Right renal pelvis (tissue), 4 donors: ENCODE results near the gene PAK6. TPM values are rescaled to one million over a fixed set of nuclear protein-coding genes. Genes with fewer than 3 reads are reported as not detected.

ENCODE experiments used
- DNase-seq, 4 donors: peaks; one replicate each; pipeline ENCODE4 v3.0.0-alpha.2; 2013; ENCODE audit warnings: low read depth in 4 of 4, low spot score in 3 of 4, missing footprints in 1 of 4
- polyA plus RNA-seq, 4 donors: library from polyadenylated mRNA; unstranded; fragments of 120-200 nt; gene quantifications; one replicate each; pipeline ENCODE4 v1.2.1, GENCODE V29; 2013; ENCODE audit not compliant: insufficient read length in 4 of 4

The PAK6 gene
- 1 to 10 TPM; 6.3 to 6.7 (median 6.6) TPM for polyA plus RNA-seq

- DNase-seq, result peak in 1 of 4 donors; percentile 18
Measured at GRCh38 chr15:40238532-40239403, at the start of gene PAK6. Gene PAK6 (plus strand): TSS chr15:40239063. CDS start chr15:40264786, 25,723 bp downstream.

- DNase-seq, result no peak
Measured at GRCh38 chr15:40190591-40190990, 48.3 kb upstream of the PAK6 start.

- DNase-seq, result no peak
Measured at GRCh38 chr15:40192942-40193341, 45.9 kb upstream of the PAK6 start.

GRCh38 chr15:40197434-40197833 is 41.4 kb upstream of the PAK6 start:
- DNase-seq, result no peak

GRCh38 chr15:40198355-40199085 is 40.3 kb upstream of the PAK6 start:
- DNase-seq, result no peak

GRCh38 chr15:40204100-40204499 is 34.8 kb upstream of the PAK6 start:
- DNase-seq, result no peak

GRCh38 chr15:40217166-40217824 is 21.6 kb upstream of the PAK6 start:
- DNase-seq, result peak; percentile 60 to 77 (median 70)

GRCh38 chr15:40219801-40220200 is 19.1 kb upstream of the PAK6 start:
- no peak for DNase-seq

GRCh38 chr15:40222131-40222530 is 16.7 kb upstream of the PAK6 start:
- DNase-seq, result no peak

- no peak for DNase-seq
Measured at GRCh38 chr15:40226736-40227135, 12.1 kb upstream of the PAK6 start.

GRCh38 chr15:40229316-40229715 is 9.5 kb upstream of the PAK6 start:
- DNase-seq, result no peak

- no peak for DNase-seq
Measured at GRCh38 chr15:40229956-40230355, 8.9 kb upstream of the PAK6 start.

GRCh38 chr15:40232625-40233070 is 6.2 kb upstream of the PAK6 start:
- DNase-seq, result no peak

- DNase-seq, result no peak
Measured at GRCh38 chr15:40233727-40234577, 4.9 kb upstream of the PAK6 start.

- DNase-seq, result no peak
Measured at GRCh38 chr15:40234783-40235182, 4.1 kb upstream of the PAK6 start.

- no peak for DNase-seq
Measured at GRCh38 chr15:40235201-40235885, 3.5 kb upstream of the PAK6 start.

GRCh38 chr15:40239404-40239692 is 485 bp downstream of the PAK6 start:
- DNase-seq, result no peak

- no peak for DNase-seq
Measured at GRCh38 chr15:40239693-40240618, 1.1 kb downstream of the PAK6 start.
